Caco-2 (cell line): Measurements from ENCODE around the gene PUS7L. TPM values are rescaled to one million over a fixed set of nuclear protein-coding genes. Genes with fewer than 3 reads are reported as not detected.
"Not testable (repeated sequence)": the region's sequence is repeated elsewhere in the genome, so short reads cannot be mapped to it uniquely, and the experiment has no call there.

Experiments used
- BruUV-seq: library from RNA; stranded (reverse); fragments of 400-500 nt; replicated peaks from 2 replicates; lab custom pipeline; 2021; lab: Mats Ljungman, UMichigan
- CTCF ChIA-PET: fragments of 300-600 bp; sonication (Branson Sonifier 250); formaldehyde crosslinking; loops from one replicate; lab custom pipeline; 2022; ENCODE audit warnings: antibody characterized with exemption; lab: Charles Lee
- POLR2A ChIA-PET: fragments of 300-600 bp; sonication (Branson Sonifier 250); formaldehyde crosslinking; loops from one replicate; lab custom pipeline; 2022; ENCODE audit warnings: antibody characterized with exemption; lab: Charles Lee
- DNase-seq, 2 experiments: peaks; one replicate each; pipeline versions ENCODE4 v3.0.0 to v3.0.0-alpha.2; 2020 to 2022
- H3K27me3 ChIP-seq: replicated peaks from 2 replicates; pipeline ENCODE4 v1.6.0; 2011; ENCODE audit warnings: low read length; ENCODE audit not compliant: control insufficient read depth, insufficient read depth
- H3K36me3 ChIP-seq: 2 replicates; pipeline ENCODE4 v1.5.1; 2011; ENCODE audit warnings: low read length; ENCODE audit not compliant: control insufficient read depth, insufficient read depth
- H3K4me1 ChIP-seq: fragments of 250-450 bp; sonication (Bioruptor Pico); 2 replicates; pipeline ENCODE4 v1.5.1; 2020; ENCODE audit warnings: mild to moderate bottlenecking
- H3K4me3 ChIP-seq: 2 replicates; pipeline ENCODE4 v1.5.1; 2011; ENCODE audit warnings: low read depth, mild to moderate bottlenecking, control low read depth, low read length
- H3K9me3 ChIP-seq: fragments of 250-450 bp; sonication (Bioruptor Pico); 2 replicates; pipeline ENCODE4 v1.5.1; 2020; ENCODE audit warnings: mild to moderate bottlenecking, moderate library complexity
- H3K27ac Mint-ChIP-seq: one replicate; pipeline ENCODE4 v1.8.0; 2022; ENCODE audit warnings: mixed read lengths; ENCODE audit not compliant: unreplicated experiment
- H3K27me3 Mint-ChIP-seq: one replicate; pipeline ENCODE4 v1.8.0; 2022; ENCODE audit warnings: mixed read lengths; ENCODE audit not compliant: insufficient read depth, unreplicated experiment
- H3K36me3 Mint-ChIP-seq: one replicate; pipeline ENCODE4 v1.8.0; 2022; ENCODE audit warnings: mild to moderate bottlenecking, mixed read lengths; ENCODE audit not compliant: insufficient read depth, unreplicated experiment
- H3K4me1 Mint-ChIP-seq: one replicate; pipeline ENCODE4 v1.8.0; 2022; ENCODE audit warnings: low read depth, mixed read lengths; ENCODE audit not compliant: unreplicated experiment
- H3K4me3 Mint-ChIP-seq: one replicate; pipeline ENCODE4 v1.8.0; 2022; ENCODE audit warnings: mild to moderate bottlenecking, moderate library complexity, mixed read lengths; ENCODE audit not compliant: unreplicated experiment
- H3K9me3 Mint-ChIP-seq: one replicate; pipeline ENCODE4 v1.8.0; 2022; ENCODE audit warnings: mixed read lengths; ENCODE audit not compliant: unreplicated experiment
- intact Hi-C: fragments of 100-400 bp; cut with micrococcal nuclease; formaldehyde crosslinking; loops from one replicate; pipeline ENCODE4 v1.10.0; 2022; ENCODE audit not compliant: unreplicated experiment
- total RNA-seq: library from RNA; stranded (reverse); gene quantifications from 2 replicates; pipeline ENCODE4 v1.2.3, GENCODE V29; 2022
- TF ChIP-seq, protein P1 (sequence below), 2 experiments: fragments of 200-600 bp in 1 of 2; IDR thresholded peaks; 1 replicate in 1 of 2; 2 replicates in 1 of 2; pipeline versions ENCODE4 v1.5.1 to v1.8.0; 2011 to 2022; ENCODE audit warnings: antibody characterized with exemption in 1 of 2, control low read depth in 1 of 2, inconsistent platforms in 1 of 2, low read depth in 1 of 2, low read length in 1 of 2, mild to moderate bottlenecking in 1 of 2, moderate library complexity in 1 of 2; ENCODE audit not compliant: insufficient read depth in 1 of 2, severe bottlenecking in 1 of 2, unreplicated experiment in 1 of 2

PUS7L gene
- total RNA-seq, 1 experiment from 2014 or later: 29.1 TPM

DNA sequence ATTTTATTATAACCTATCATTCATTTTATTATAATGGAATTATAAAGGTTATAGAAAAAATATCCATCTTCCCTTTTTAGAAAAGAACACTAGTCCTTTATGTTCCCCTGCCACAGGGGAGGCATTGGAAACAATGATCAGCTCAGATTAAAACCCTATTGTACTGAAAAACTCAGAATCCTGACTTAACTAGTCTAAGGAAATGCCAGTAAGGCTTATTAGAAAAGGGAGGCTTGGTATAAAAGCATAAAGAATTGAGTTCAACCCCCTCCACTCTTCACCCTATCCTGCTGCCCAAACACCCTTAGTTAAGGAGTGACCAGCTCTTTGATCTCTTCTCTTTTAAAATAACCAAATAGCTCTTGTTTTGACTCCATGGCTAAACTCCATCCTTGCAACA lies 36.0 kb downstream of the PUS7L start:
- no peak overlapping the region for H3K4me3 ChIP-seq
- Mint-ChIP-seq H3K27me3 (no peaks in the 10 kb centered on the region), H3K4me1 (no peaks in the 10 kb centered on the region), H3K9me3 (no peaks in the 10 kb centered on the region), H3K36me3 (peaks cover 9% of the 10 kb centered on the region), H3K4me3 (no peak overlapping the region), H3K27ac (no peak overlapping the region)
- BruUV-seq: no TSS peak
- TF ChIP-seq, protein P1, sequence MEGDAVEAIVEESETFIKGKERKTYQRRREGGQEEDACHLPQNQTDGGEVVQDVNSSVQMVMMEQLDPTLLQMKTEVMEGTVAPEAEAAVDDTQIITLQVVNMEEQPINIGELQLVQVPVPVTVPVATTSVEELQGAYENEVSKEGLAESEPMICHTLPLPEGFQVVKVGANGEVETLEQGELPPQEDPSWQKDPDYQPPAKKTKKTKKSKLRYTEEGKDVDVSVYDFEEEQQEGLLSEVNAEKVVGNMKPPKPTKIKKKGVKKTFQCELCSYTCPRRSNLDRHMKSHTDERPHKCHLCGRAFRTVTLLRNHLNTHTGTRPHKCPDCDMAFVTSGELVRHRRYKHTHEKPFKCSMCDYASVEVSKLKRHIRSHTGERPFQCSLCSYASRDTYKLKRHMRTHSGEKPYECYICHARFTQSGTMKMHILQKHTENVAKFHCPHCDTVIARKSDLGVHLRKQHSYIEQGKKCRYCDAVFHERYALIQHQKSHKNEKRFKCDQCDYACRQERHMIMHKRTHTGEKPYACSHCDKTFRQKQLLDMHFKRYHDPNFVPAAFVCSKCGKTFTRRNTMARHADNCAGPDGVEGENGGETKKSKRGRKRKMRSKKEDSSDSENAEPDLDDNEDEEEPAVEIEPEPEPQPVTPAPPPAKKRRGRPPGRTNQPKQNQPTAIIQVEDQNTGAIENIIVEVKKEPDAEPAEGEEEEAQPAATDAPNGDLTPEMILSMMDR (IDR thresholded peaks at IDR 0.05; ENCODE audit: insufficient read depth in 1 of 2, low read depth in 1 of 2, low read length in 1 of 2, severe bottlenecking in 1 of 2, unreplicated experiment in 1 of 2): no peak
- H3K27me3 ChIP-seq: no peaks in the 10 kb centered on the region
- 0 out of 2 replicates have a peak, but pooled peaks cover 1% of the 10 kb centered on the region for H3K36me3 ChIP-seq
- CTCF ChIA-PET: no interaction called here
- no peak for DNase-seq
- no peaks in the 10 kb centered on the region for H3K4me1 ChIP-seq
- intact Hi-C loops: no loop called here
- H3K9me3 ChIP-seq: no peaks in the 10 kb centered on the region
- POLR2A ChIA-PET: no interaction called here

DNA sequence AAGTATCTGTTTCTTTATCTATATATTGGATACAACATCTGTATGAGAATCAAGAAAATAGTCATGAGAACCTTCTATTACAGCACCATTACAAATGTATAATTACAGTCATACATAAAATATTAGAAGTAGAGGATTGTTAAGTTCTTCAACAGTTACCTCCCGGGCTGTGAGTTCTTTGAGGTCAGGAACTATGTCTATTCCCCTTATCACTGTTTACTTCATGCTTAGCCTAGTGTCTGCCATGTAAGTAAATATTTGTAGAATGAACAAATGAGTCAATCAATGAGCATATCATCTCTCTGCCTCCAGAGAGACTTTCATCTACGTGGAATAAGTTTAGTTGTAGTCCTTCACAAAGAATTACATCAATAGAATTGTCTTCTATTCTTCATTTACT lies 47.2 kb downstream of the PUS7L start:
- intact Hi-C loops: no loop called here
- Mint-ChIP-seq H3K4me3 (no peak overlapping the region), H3K4me1 (no peaks in the 10 kb centered on the region), H3K27me3 (peaks cover 12% of the 10 kb centered on the region), H3K36me3 (no peaks in the 10 kb centered on the region), H3K9me3 (peaks cover 10% of the 10 kb centered on the region), H3K27ac (no peak overlapping the region)
- ChIA-PET CTCF (no interaction called here), POLR2A (no interaction called here)
- no peak overlapping the region for H3K4me3 ChIP-seq
- H3K4me1 ChIP-seq: peaks cover 5% of the 10 kb centered on the region; the same call in 1 of the 2 replicates
- no peaks in the 10 kb centered on the region; the same call in 1 of the 2 replicates for H3K9me3 ChIP-seq
- H3K27me3 ChIP-seq: no peaks in the 10 kb centered on the region
- no peaks in the 10 kb centered on the region for H3K36me3 ChIP-seq
- TF ChIP-seq, protein P1 (IDR thresholded peaks at IDR 0.05; ENCODE audit: insufficient read depth in 1 of 2, low read depth in 1 of 2, low read length in 1 of 2, severe bottlenecking in 1 of 2, unreplicated experiment in 1 of 2): no peak
- DNase-seq: no peak
- BruUV-seq: no TSS peak

DNA sequence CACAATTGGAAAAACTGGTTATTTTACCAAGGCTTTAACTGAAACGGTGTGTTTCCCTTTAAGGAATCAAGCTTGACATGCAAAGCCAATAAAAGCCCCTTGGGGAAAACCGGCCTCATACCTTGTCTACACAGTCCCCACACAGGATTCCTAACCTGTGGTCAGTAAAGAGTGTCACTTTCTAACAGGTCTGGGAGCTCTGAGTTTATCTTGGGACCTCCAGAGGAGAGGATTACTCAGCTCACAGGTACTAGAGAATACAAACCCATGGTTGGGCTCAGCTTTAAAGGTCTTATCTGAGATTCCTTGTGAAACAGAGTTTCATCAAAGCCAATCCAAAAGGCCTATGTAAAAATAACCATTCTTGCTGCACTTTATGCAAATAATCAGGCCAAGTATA lies 54.8 kb downstream of the PUS7L start:
- H3K4me1 ChIP-seq, H3K4me3 Mint-ChIP-seq, CTCF ChIA-PET, H3K9me3 ChIP-seq, DNase-seq, POLR2A ChIA-PET, BruUV-seq, H3K27ac Mint-ChIP-seq, H3K27me3 ChIP-seq, H3K36me3 Mint-ChIP-seq, H3K27me3 Mint-ChIP-seq, intact Hi-C loops, H3K4me3 ChIP-seq, H3K4me1 Mint-ChIP-seq, H3K36me3 ChIP-seq: not testable (repeated sequence)
- H3K9me3 Mint-ChIP-seq: peaks cover 10% of the 10 kb centered on the region

DNA sequence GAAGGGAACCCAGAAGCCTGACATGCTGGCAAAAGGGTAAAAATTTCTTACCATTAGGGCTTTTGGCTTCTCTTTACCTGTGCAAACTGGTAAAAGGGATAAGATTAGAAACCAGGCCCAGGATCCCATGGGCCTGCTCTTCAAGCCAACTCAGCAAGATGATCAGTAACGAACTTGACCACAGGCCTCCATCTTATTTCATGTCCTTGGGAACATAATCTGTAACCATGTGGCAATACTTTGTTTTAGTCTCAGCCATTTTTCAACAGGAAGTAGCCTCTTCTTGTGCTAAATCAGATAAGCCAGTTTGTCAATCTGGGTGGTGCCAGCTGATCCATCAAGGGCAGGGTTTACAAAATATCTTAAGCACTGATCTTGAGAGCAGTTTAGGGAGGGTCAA lies 57.4 kb downstream of the PUS7L start:
- H3K4me1 Mint-ChIP-seq, H3K9me3 ChIP-seq, H3K27ac Mint-ChIP-seq, H3K36me3 ChIP-seq, H3K9me3 Mint-ChIP-seq, H3K4me1 ChIP-seq, DNase-seq, H3K4me3 Mint-ChIP-seq, H3K36me3 Mint-ChIP-seq, BruUV-seq, H3K4me3 ChIP-seq, intact Hi-C loops, CTCF ChIA-PET, H3K27me3 ChIP-seq, POLR2A ChIA-PET: not testable (repeated sequence)
- peaks cover 14% of the 10 kb centered on the region for H3K27me3 Mint-ChIP-seq
